K562 (cell line): ENCODE data around the gene CHD2.

Experiments
- CEBPB ChIP-seq: fragments of 450-650 bp; IDR thresholded peaks from 2 replicates; pipeline ENCODE4 v1.6.1; 2016; ENCODE audit warnings: missing genetic modification characterization, missing compliant biosample characterization
- SP2 ChIP-seq: IDR thresholded peaks from 2 replicates; pipeline ENCODE4 v1.6.1; 2011; ENCODE audit warnings: mild to moderate bottlenecking, low read depth, low read length, moderate library complexity; ENCODE audit not compliant: poor library complexity, severe bottlenecking; ENCODE audit errors: extremely low read depth
- STAT6 ChIP-seq: sonication (generic); formaldehyde crosslinking; IDR thresholded peaks from 2 replicates; pipeline ENCODE4 v1.8.1; 2023; ENCODE audit warnings: mild to moderate bottlenecking, missing genetic modification reagents
- ZNF830 ChIP-seq: fragments of 250-450 bp; sonication (Bioruptor Pico); IDR thresholded peaks from 2 replicates; pipeline ENCODE4 v1.5.0; 2021; ENCODE audit warnings: mild to moderate bottlenecking

- TF ChIP-seq SP2 (no peak), CEBPB (tag) (no peak), STAT6 (CRISPR knock-in tag) (no peak), ZNF830 (CRISPR knock-in tag) (no peak)
These were observed 112.7 kb downstream of the CHD2 start for GRCh38 chr15:93012786-93013185.
